ENCODE data around the gene FAM25C. TPM values are rescaled to one million over a fixed set of nuclear protein-coding genes. Genes with fewer than 3 reads are reported as not detected.
"Not testable (repeated sequence)": the region's sequence is repeated elsewhere in the genome, so short reads cannot be mapped to it uniquely, and the experiment has no call there.

Gene FAM25C
- total RNA-seq (2014; rRNA removed; shearing (Covaris generic)) = not detected in 2 replicates

DNA sequence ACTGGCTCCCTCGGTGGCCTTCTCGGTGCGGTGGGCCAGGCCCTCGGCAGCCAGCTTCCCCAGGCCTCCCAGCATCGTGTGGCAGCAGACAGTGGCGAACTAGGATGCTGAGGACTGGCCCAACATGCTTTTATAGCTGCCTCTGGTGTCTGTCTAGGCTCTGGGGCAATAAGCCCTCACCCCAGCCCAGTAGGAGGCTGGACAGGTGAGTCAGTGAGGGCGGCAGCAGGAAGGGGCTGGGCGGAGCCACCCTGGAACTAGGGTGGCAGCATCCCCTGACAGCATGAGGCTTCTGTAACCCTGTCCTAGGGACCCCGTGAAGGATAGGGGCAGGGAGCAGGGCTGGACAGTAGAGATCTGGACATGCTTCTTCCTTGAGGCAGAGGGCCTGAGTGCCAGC lies at the start of gene FAM25C:
TSS of gene FAM25C (minus strand) at position 101 of the 400 bp plus-strand sequence. CDS start at position 75, 26 bp downstream.
- DNase-seq (ENCODE audit: low read depth) = not testable (repeated sequence)

DNA sequence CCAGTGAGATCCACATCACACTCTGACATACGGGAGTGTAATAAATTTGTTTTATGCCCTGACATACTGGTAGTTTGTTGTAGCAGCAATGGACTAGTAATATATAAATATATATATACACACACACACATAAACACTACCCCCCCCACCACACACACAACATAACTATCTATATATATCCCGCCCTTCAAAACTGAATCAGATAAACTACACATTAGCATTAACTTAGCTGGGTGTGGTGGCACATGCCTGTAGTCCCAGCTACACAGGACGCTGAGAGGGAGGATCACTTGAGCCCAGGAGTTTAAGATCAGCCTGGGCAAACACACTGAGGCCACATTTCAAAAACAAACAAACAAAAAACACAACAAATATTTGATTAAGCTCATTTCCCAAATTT lies 45.0 kb upstream of the FAM25C start:
- not testable (repeated sequence) for DNase-seq (ENCODE audit: low read depth)

DNA sequence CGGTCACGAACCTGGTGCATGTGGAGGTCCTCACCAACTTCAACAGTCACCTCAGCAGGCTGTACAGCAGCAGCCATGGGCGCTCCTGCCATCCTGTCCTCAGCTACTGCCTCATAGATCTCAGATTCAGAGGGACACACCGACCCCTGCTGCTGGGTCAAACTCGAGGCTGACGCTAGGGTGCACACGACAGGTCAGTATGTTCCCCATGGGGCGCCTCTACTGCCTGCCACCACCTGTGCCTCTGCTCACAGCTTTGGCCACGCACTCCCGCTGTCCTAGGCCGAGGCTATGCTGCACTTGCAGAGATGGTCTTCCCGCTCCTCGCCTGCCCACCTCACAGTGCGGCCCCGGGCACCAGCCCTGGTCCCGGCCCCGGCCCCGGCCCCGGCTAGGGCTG lies 31.8 kb upstream of the FAM25C start:
- DNase-seq (ENCODE audit: low read depth) = not testable (repeated sequence)

DNA sequence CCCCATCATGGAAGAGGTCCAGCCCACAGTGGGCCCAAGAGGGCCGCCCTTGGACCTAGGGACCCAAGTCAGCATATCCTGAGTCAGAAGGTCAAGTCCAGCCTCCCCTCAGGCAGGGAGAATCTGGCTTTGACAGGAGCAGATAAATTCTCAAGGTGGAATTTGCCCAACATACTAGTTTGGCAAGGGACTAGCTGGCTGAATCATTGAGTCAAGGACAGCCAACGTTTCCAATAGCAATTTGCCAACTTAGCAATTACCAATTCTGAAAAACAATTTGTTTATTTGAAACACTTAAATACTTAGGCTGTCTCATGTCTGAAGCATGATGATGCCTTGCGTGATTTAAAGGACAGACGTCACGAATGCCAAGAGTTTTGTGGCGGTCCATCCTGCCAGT lies 2.7 kb upstream of the FAM25C start:
- not testable (repeated sequence) for DNase-seq (ENCODE audit: low read depth)

DNA sequence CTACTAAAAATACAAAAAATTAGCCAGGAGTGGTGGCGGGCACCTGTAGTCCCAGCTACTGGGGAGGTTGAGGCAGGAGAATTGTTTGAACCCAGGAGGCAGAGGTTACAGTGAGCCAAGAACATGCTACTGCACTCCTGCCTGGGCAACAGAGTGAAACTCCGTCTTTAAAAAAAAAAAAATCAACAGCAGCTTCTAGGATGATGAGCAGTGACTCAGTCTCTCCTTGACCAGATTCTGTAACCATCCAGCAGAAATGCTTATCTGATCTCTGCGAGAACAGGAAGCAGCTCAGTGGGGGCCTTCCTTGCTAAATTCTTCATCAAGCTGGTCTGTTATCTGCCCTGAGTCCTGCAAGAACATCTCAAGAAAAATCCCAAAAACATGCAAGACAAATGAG lies 5.5 kb downstream of the FAM25C start:
- not testable (repeated sequence) for DNase-seq (ENCODE audit: low read depth)

DNA sequence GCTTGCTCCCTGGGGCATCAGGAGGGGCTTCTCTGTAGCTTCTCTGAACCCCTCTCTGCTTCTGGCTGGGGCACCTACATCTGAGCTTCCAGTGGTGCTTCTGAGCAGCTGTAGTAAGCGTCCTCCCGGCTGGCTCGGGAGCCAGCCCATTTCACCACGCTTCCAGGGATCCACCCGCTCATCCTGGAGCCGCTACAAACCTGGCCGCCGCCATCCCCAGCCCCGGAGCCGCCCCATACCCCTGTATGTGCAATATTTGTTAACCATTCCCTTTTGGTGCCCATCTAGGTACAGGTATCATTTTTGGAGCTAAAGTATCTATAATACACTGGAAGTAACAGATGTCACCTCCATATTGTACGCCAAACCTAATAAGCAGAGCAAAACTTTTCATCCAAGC lies 7.0 kb downstream of the FAM25C start:
- not testable (repeated sequence) for DNase-seq (ENCODE audit: low read depth)

DNA sequence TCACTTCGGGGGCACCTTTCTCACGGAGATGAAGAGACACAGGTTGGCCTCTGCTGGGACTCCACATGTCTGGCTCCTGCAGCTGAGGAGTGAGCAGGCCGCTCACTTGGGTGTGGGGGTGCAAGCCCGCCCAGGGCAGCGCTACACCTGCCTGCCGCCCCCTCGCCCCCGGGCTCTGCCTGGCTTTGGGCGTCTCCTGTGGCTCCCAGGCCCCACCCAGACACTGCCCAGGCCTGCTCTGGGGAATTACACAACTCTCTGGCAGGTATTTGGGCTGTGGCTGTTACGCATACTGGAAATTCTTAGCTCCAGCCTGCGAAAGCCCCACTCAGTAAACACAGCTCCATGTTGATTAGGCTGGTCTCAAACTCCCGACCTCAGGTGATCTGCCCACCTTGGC lies 7.9 kb downstream of the FAM25C start:
- not testable (repeated sequence) for DNase-seq (ENCODE audit: low read depth)

DNA sequence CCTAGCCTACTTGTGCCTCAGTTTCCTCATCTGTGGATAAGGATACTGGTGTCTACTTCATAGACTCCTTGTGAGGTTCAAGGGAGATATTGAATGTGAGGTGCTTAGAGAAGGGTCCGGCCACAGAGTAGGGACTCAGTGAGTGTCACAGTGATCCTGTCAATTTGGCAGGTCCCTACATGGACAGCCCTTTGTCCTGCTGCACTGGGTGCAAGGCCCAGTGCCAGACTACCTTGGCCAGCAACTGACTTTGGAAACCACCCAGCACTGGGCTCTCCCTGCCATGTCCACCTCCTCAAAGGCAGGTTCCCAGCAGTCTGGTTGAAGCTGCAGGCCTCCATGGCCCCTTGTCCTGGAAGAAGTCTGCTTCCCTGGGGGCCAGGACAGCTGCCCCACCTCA lies 9.5 kb downstream of the FAM25C start:
- DNase-seq (ENCODE audit: low read depth) = not testable (repeated sequence)

DNA sequence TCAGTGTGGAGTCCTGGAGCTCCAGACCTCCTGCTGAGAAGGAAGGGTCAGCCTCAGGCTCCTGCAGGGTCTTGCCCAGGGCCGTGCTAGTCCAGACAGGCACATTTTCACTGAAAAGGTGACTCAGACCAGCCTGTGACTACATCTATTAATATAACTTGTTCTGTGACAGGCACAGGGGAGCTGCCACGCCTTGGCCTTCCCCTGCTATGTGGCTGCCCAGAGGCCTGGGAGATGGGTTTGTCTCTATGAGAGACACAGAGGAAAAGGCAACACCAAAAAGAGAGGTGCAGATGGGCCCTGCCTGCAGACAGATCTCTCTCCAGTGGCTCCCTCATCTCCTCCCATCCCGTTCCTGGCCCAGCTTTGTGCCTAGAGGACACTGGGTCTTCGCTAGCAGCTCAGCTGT lies 10.0 kb downstream of the FAM25C start:
- DNase-seq (ENCODE audit: low read depth) = not testable (repeated sequence)

DNA sequence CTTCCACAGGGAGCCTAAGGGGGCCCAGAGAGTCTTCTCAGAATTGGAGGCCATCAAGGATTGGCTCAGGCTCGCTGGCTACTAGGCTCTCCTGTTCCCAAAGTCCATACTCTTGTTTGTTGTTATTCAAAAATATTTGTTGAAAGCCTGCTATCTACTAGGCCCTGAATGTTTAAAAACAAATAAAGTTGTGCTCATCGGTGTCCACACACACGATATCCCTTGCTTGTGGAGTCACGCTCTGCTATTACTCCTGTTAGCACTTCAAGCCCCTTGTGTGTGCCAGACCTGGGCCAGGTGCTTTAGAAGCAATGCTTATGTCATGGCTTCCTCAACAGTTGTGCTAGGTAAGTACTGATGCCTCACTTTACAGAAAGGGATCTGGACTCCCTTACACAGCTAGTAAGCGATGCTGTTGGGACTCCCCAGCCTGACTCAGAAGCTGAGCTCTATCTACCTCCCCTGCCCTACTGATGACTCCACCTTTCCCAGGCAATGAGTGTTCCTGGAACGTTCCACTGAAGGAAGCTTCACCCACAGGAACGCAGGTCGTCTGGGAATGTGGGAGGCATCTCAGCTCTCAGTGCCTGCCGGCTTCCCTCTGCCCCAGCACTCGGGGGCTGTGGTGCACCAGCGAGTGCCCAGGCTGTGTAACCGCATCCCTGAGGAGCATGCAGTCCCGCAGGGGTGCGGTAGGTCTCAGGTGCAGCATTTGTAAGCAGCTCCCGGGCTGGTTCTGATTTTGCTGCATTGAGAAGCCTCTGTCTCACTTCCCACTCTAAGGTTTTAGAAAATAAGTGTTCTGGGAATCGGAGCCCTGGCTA lies 10.7 kb downstream of the FAM25C start:
- not testable (repeated sequence) for DNase-seq (ENCODE audit: low read depth)

DNA sequence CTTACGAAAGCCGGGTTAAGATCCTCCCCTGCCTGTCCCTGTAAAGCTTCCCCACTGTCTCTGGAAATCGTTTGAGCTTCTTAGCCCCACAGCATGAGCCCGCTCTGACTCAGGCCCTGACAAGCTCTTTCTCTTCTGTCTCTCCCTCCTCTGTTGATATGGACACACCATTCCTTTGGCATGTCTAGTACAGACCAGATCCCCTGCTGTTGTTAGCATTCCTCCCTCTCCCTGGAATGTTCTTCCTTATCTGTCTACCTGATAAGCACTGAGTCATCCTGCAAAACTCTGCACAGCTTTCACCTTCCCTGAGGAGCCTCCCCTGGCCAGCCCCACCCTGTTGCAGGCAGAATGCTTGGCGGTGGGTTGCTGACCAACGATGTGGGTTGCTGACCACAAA lies 11.6 kb downstream of the FAM25C start:
- DNase-seq (ENCODE audit: low read depth) = not testable (repeated sequence)

DNA sequence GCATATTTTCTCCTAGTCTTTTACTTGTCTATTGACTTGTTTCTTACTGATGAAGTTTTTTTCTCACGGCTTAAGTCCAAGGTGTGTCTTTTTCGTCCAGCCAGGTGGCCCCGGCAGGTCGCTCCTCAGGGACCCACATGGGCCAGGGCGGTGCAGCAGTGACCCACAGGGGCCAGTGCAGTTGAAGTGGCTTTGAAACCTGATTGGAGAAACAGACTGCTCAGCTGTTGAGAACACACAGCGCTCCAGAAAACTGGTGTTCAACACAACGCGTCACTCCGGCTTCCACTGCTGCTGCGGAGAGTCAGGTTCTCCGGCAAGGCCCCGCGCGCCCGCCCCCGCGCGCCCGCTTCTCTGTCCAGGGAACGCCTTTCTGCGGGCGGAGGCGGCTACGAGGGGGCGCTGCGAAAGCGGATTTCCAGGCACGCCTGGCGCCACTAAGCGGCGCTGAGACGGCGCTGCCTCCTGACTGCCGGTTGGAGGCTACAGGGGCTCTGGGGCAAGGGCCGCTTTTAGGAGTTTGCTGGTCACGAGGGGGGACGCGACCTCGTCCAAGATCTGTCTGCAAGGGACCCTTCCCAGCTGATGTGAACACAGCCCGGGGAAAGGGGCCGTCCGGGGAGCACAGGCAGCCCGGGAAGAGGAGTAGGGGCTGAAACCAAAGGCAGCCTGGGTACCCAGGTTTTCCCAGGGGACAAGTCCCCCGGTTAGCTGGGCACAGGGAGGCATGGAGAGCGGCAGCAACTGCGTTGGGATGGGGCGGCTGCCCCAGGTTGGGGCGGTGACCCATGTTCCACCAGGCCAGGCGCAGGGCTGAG lies 13.0 kb downstream of the FAM25C start:
- not testable (repeated sequence) for DNase-seq (ENCODE audit: low read depth)

DNA sequence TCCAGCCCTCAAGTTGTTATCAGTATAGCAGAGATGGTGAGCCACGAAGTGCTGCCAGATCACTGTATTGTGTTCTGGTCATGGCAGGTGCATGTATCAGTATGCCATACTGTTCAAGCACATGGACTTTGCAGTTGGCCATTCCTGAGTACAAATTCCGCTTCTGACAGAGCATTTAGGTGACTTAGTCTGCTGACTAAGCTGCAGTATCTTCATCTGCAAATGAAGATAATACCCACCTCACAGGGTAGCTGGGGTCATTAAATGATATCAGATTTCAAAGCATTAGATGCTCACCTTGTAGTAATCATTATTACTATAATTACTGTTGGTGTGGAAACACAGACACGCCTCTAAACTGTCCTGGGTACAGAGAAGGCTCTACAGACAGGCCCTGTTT lies 24.2 kb downstream of the FAM25C start:
- not testable (repeated sequence) for DNase-seq (ENCODE audit: low read depth)

DNA sequence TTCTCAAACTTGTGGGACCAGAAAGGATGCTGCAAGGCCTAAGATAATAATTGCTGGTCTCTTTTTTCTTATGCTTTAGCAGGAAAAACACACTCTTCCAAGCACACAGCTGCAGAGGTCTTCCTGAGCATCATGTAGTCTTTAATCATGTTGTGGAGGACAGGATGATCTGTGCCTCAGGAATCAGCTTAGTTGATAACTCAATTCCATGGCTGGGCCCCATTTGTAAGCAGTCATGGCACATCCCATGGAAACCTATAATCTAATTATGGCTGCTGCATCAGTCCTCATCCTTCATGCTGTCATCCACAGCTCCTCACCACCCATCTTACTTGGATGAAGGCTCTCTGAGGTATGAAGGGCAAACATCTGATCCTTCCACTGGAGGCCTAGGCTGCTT lies 26.5 kb downstream of the FAM25C start:
- DNase-seq (ENCODE audit: low read depth) = not testable (repeated sequence)

DNA sequence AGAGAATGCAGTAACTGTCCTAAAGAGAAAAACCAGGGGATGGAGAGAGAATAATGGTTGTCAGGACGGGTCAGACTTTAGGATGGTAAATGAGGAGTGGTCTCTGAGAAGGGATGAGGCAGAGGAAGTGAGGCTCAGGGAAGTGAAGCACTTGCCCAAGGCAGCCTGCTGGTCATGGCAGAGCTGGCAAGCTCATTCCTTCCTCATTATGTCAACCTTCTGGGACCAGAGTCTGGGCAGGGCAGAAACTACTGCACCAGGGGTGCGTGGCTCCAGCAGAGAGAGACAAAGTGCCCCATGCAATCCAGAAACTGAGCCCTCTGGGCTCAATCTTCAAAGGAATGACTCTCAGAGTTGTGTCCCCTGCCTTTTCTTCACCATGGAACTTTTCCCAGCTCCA lies 27.5 kb downstream of the FAM25C start:
- not testable (repeated sequence) for DNase-seq (ENCODE audit: low read depth)

DNA sequence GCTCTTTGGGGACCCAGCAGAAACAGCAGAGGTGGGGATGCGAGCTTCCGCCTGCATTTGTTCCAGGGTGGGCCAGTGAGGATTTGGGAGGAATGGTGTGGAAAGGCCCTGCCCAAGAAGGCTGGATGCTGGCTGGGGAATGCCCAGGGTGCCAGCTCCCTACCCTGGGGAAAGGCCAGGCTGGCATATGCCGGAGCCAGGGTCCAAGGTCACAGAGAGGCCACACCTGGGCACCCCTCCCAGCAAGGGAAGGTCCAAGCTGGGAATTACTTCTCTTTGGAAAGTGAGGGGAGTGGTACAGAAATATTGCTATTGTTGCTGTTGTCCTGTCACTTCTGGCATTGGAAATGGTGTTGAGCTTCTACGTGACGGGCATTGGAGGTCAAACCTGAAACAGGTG lies 28.0 kb downstream of the FAM25C start:
- DNase-seq (ENCODE audit: low read depth) = not testable (repeated sequence)

DNA sequence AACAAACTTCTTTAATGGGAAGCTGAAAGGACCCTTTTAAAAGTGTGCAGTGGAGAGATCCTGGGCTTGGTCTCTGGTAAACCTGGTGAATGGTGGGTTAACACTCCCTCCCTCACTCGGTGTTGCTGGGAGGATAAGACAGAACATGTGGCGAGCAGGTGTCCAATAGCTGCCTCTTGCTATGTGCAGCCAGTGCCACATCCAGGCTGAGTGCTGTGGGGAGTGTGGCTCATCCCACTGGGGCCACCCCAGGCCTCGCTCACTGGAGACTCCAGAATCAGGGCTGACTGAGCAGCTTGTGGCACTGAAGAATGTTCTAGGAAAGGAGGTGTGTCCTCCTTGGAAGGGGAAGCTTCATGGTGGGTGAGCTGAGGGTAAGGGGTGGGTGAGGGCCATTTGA lies 29.5 kb downstream of the FAM25C start:
- DNase-seq (ENCODE audit: low read depth) = not testable (repeated sequence)

DNA sequence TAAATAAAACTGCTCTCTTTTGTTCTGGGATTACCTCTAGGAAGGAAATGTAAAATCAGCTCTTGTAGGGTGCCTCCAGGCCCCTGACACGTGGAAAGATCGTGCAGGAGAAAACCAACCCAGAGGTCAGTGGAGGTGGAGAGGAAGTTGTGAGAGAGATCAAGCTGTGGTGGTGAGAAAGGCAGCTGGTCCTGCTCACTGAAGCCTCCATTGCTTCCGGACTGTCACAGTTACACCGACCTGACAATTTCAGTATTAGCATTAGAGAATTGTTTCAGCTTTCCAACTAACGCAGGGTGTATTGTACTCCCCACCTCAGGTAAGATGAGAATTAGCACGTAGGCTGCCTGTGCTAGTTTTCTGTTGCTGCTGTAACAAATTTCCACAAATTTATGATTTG lies 30.6 kb downstream of the FAM25C start:
- DNase-seq (ENCODE audit: low read depth) = not testable (repeated sequence)

DNA sequence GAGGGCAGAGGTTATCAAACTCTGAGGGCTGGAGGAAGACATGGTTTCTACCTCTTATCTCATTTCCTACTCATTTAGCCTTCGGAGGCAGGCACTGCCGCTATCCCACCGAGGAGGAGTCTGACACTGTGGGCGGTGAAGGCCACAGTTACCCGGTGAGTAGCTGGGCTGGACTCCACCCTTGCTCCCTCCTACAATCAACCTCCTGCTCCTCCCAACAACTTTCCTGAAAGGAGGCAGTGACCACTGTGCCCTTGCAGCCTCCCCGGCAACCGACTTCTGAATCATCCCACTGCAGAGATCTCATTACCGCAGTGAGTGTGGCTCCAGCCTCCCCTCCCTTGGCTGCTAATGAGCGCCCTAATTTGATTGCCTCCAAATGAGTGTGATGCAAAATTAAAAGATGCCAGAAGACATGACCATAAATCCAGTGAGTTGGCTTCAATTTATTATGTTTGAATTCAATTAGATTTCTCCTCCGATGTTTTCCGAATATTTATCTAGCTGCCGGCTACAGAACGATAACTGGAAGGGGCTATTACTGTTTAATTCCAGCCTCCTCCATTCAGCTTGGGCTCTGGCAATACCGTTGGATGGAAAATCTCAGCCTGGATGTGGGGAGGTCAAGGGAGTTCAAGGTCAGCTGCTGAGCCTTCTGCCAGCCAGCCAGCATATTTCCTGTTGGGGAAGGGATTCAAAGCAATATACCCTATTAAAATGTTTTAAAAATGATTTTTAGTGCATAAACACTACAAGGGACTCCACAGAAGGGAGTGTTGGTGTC lies 35.1 kb downstream of the FAM25C start:
- DNase-seq (ENCODE audit: low read depth) = not testable (repeated sequence)

DNA sequence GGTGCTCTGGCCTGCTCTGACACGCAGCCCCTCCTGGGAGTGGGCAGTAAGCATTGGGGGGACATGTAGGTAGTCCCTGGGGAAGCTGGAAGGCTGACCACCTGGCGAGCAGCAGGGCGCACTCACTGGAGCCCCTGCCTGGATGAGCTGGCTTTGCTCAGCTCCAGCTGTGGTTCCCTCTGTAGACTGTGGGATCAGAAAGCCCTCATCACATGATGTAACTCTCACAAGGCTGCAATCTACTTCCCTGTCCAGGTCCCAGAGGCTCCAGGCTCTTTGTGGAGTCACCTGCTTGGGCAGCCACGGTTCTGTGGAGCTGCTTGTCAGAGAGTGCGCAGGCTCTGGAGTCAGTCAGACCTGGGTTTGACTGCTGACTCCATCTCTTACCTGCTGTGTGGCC lies 36.8 kb downstream of the FAM25C start:
- DNase-seq (ENCODE audit: low read depth) = not testable (repeated sequence)

DNA sequence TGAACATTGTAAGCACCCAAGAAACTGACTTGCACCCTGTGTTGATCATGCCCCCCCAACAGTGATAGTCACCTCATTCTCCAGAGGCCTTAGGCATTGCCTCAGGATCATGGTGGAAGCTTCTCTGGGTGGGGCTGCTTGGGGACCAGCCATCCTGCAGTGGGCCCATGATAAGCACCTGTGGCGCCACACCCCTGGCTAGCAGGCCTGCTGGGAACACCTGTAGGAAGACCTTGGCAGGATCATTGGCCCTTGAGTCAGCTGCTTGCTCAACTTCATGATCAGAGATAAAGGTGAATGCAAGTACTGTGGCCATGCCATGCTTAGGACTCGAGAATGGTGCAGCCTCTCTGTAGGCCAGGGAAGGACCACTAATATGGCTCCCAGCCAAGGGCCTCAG lies 38.9 kb downstream of the FAM25C start:
- not testable (repeated sequence) for DNase-seq (ENCODE audit: low read depth)

DNA sequence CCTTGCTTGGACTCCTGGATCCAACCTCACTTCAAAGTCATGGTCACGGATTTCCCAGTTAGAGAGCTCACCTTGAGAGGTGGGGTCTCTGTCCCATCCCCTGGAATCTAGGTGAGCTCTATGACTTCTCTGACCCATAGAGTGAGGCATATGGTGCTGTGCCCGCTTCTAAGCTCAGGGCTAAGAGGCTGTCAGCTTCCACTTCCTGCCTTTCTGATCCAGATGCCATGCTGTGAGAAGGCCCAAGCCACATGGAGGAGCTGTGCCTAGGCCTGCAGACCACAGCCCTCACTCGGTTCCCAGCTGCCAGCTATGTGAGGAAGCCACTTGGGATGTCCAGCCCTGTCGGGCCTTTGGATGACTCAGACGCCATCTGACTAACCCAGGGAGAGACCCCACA lies 39.9 kb downstream of the FAM25C start:
- not testable (repeated sequence) for DNase-seq (ENCODE audit: low read depth)

Data from Daoy (cell line).